GM12865 (cell line): ENCODE data around the gene SLC2A1.

Source experiments
- DNase-seq: peaks from one replicate; pipeline ENCODE4 v3.0.0; 2010; ENCODE audit warnings: low read depth
- H3K4me3 ChIP-seq: 2 replicates; pipeline ENCODE4 v1.5.1; 2011; ENCODE audit warnings: mild to moderate bottlenecking, low read depth, low read length, control low read depth
- TF ChIP-seq, protein P1 (sequence below): IDR thresholded peaks from 2 replicates; pipeline ENCODE4 v1.5.1; 2011; ENCODE audit warnings: low read length, control low read depth, low read depth, inconsistent platforms; ENCODE audit not compliant: insufficient read depth; ENCODE audit errors: missing control alignments

The SLC2A1 gene

DNA sequence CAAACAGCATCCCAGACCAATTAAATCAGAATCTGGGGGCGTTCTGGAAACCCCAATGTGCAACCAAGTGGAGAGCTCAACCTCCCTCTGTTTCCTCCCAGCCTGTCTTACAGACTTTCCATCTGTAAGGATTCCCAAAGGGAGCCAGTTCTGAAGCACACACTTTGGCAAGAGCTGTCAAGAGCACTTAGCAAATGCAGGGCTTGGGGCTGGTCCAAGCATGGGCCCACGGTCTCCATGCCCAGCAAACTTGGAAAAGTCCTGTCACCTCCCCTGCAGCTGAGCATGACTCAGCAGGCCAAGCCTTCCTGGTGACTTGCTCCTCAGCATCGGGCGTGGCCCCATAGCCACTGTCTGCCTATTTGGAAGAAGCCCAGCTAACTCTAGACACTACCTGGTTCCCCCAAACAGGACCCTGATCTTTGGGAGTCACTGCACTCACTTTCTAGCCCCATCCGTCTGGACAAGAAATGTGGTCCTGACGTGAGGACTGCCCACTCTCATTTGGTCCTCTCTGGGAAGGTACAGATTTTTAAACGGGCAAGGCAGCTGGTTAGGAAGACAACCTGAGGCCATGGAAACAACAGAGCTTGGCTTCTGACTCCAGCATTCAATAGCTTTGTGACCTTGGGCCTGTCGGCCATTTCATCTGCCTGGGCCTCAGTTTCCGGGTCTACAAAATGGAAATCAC is 16.9 kb downstream of the SLC2A1 start:
- DNase-seq = peak; percentile 35
- TF ChIP-seq, protein P1, sequence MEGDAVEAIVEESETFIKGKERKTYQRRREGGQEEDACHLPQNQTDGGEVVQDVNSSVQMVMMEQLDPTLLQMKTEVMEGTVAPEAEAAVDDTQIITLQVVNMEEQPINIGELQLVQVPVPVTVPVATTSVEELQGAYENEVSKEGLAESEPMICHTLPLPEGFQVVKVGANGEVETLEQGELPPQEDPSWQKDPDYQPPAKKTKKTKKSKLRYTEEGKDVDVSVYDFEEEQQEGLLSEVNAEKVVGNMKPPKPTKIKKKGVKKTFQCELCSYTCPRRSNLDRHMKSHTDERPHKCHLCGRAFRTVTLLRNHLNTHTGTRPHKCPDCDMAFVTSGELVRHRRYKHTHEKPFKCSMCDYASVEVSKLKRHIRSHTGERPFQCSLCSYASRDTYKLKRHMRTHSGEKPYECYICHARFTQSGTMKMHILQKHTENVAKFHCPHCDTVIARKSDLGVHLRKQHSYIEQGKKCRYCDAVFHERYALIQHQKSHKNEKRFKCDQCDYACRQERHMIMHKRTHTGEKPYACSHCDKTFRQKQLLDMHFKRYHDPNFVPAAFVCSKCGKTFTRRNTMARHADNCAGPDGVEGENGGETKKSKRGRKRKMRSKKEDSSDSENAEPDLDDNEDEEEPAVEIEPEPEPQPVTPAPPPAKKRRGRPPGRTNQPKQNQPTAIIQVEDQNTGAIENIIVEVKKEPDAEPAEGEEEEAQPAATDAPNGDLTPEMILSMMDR = no peak
- no peak overlapping the region for H3K4me3 ChIP-seq

DNA sequence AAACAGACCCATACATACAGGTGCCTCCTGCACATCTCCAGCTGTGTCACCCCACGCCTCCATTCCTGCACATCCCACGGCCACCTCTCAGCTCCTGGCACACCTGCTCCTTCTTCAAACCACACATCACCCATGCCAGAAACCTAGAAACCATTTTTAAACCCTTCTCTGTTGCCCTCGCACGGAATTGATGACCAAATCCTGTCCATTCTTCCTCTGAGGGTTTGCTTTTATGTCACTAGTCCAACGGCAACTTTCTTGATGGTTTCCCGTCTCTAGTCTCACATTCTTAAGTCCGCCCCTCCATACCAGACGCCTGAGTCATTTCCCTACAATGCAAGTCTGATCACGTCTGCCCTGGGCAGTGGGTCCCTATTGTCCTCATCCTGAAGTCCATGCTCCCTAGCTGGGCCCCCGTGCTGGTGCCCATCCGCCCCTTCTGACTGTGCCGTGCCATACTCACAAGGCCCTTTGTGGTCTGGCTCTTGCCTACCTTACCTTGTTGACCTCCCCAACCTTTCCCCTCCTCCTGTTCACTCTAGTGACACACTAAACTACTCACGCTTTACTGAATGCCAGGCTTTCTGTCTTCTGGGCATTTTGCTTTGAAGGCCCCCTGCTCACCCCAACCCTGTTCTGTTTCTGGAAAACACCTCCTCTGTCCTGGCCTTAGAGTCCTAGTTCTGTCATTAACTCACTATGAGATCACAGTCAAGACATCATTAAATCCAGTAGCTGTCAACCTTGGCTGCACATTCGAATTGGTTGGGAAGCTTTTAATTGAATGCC is 17.6 kb downstream of the SLC2A1 start:
- no peak overlapping the region for H3K4me3 ChIP-seq
- peak; percentile 88 for DNase-seq
- TF ChIP-seq, protein P1 = no peak

DNA sequence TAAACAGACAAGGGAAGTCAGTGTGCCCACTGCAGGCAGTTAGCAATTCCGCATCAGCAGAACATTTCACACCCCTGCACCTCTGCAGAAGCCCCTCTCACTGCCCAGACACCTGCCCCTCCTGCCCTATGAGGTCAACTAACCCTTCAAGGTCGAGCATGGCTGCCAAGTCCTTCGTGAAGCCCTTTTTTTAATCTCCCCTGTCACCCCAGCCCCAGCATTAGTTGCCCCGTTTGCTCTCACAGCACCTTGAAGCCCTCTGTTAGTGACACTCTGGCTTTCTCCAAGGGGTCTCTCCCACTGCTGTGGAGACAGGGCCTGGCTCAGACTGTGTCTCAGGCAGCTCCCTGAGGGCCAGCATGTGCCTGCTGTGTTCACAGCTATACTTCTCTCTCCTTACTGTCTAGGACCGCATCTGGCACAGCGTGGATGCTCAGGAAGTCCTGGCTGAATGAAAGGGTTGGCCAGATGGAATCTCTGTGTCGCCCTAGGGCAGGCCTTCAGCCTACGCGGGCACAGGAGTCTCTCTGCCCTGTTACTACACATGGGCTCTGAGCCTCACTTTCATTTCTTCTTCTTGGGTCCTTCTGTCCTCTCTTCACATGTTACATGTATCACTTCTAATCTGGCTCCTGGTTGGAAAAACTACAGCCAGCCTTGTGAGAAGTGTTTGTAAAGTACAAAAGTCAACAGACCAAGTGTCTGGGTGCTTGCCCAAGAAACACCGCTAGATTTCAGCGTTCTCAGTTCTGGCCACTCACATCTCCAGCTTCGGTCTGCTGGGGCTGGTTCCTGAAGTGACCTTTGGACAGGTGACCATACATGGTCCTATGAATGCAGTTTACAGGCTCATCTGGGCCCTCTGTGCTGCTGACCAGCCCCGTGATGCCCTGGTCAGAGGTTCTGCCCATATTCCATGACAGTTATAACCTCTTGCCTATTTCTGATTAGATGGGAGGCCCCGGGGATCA is 19.7 kb downstream of the SLC2A1 start:
- no peak overlapping the region for H3K4me3 ChIP-seq
- TF ChIP-seq, protein P1 = no peak
- no peak for DNase-seq

DNA sequence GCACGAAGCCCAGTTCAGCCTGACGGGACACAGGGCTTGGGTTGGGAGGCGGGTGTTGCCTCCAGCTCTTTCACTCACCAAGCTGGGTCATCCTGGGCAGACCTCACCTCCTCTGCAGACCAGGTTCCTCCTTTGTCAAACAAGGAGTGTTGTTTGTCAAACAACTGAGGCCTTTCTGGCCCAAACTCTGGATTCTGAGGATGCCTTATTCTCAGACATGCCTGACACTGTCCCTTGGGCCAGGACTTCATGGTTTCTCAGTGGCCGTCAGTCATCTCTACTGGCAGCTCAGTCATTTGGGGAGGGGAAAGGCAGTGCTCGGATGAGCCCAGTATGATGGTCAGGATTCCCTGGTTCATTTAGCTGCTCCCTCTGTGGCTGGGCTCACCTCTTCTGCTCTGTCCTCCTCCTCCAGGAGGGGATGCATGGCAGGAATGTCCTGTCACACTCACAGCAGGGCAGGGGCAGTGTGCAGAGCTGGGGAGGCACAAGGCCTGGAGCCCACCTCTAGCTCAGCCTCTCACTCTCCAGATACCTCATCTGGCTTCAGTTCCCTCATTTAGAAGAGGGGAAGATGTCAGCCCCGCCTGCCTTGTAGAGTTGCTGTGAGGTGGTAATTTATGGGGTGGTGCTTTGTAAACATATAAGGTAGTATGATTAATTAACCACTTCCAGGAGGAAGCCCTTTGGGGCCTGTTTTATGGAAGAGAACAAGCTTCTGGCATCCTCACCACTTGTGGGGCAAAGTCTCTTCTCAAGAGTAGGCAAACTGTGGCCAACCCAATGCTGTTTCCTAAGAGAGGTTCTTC is 20.6 kb downstream of the SLC2A1 start:
- no peak overlapping the region for H3K4me3 ChIP-seq
- TF ChIP-seq, protein P1 = no peak
- no peak for DNase-seq

DNA sequence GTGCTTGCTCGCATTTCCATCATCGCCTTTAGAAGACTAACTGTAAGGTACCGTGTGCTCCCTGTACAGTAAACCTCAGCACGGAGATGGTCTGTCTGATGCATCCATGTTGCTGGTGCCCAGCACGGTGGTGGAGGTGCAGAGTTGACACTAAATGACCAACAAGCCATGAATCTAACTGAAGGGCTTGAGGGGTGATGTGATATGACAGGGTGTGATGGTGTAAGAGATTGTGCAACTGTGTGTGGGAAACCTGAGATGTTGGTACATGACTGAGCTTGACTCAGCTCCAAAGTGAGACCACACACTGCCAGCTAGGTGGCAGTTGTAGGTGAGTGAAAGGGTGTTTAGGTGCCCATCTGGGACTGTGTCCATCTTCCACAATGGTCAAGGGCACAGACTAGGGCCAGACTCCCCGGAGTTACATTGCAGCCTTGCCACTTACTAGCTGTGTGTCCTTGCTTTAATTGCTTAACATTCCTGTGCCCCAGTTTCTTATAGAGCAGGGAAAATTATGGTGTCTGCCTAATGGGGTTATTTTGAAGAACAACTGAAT is 21.4 kb downstream of the SLC2A1 start:
- no peak for DNase-seq
- TF ChIP-seq, protein P1 = no peak
- no peak overlapping the region for H3K4me3 ChIP-seq
